Esophagus muscularis mucosa (tissue), 4 donors: ENCODE measurements around the gene OPRL1. TPM values are rescaled to one million over a fixed set of nuclear protein-coding genes. Genes with fewer than 3 reads are reported as not detected.

ENCODE experiments used
- DNase-seq: peaks from one replicate; pipeline ENCODE4 v3.0.0-alpha.2; 2017; ENCODE audit errors: extremely low spot score
- H3K27ac ChIP-seq, 4 donors: fragments of 200-600 bp; sonication (generic); replicated peaks in 1 of 4; 1 replicate in 3 of 4; 2 replicates in 1 of 4; pipeline ENCODE4 v1.5.1; 2016 to 2019; ENCODE audit warnings: mild to moderate bottlenecking in 1 of 4
- H3K27me3 ChIP-seq, 4 donors: fragments of 200-600 bp; sonication (generic); one replicate each; pipeline versions ENCODE4 v1.5.1 to v1.6.0; 2016 to 2019
- H3K36me3 ChIP-seq, 4 donors: fragments of 200-600 bp; sonication (generic); one replicate each; pipeline ENCODE4 v1.5.1; 2016 to 2019
- H3K4me1 ChIP-seq, 4 donors: fragments of 200-600 bp; sonication (generic); one replicate each; pipeline ENCODE4 v1.5.1; 2016 to 2019
- H3K4me3 ChIP-seq, 4 donors: fragments of 200-600 bp; sonication (generic); 1 replicate in 2 of 4; 2 replicates in 2 of 4; pipeline ENCODE4 v1.5.1; 2016 to 2019; ENCODE audit warnings: mild to moderate bottlenecking in 4 of 4, moderate library complexity in 1 of 4
- H3K9me3 ChIP-seq, 4 donors: fragments of 200-600 bp; sonication (generic); 1 replicate in 3 of 4; 2 replicates in 1 of 4; pipeline ENCODE4 v1.5.1; 2016 to 2019
- EP300 ChIP-seq: sonication (generic); formaldehyde crosslinking; IDR thresholded peaks from one replicate; pipeline ENCODE4 v1.6.1; 2017; ENCODE audit warnings: antibody characterized with exemption
- POLR2A ChIP-seq: fragments of 450-650 bp; IDR thresholded peaks from one replicate; pipeline ENCODE4 v1.6.1; 2017; ENCODE audit warnings: antibody characterized with exemption, moderate library complexity, mild to moderate bottlenecking, low read depth
- POLR2AphosphoS5 ChIP-seq, 2 donors: sonication (generic); formaldehyde crosslinking; IDR thresholded peaks; one replicate each; pipeline ENCODE4 v1.6.1; 2017; ENCODE audit warnings: antibody characterized with exemption in 2 of 2
- WGBS: methylation state at CpG from one replicate; pipeline ENCODE4 v1.1.5; 2018; 5-methylcytosine and 5-hydroxymethylcytosine counted together
- intact Hi-C: fragments of 100-400 bp; cut with DNase I; formaldehyde crosslinking; loops from one replicate; pipeline ENCODE4 v1.15.1; 2023
- total RNA-seq, 4 donors: library from RNA; depleted of rRNA; stranded (reverse); fragments of >200 nt; gene quantifications; one replicate each; pipeline versions ENCODE4 v1.1.0 to v1.2.1, GENCODE V29; 2016
- TF ChIP-seq, protein P1 (sequence below), 3 experiments: fragments of 200-600 bp in 2 of 3; fragments of 450-650 bp in 1 of 3; sonication (generic) in 2 of 3; IDR thresholded peaks; one replicate each; pipeline ENCODE4 v1.5.1; 2017 to 2019; ENCODE audit warnings: antibody characterized with exemption in 3 of 3, mild to moderate bottlenecking in 2 of 3, moderate library complexity in 1 of 3

Gene OPRL1
- total RNA-seq, 4 donors from 2014 or later, result 0.42 to 1.4 (median 0.87) TPM

DNA sequence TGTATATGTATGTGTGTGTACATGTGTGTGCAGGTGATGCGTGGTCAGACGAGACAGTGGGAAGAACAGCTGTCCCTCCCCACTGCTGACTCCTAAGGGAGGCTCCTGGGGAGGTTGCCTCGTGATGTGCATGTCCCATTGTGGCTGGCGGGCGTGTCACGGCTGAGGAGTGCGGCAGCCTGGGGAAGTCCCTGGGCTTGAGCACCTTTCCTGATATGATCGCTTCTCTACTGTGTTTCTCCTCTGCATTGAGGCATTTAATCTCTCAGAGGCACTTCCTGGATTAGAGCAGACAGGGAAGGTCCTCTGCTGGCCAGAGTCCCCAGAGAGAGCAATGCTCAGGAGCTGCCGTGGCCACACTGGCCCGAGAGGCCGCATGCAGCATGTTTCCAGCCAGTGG, 16.0 kb downstream of the OPRL1 start:
- Histone ChIP-seq H3K4me3 (no peak overlapping the region), H3K27me3 (peaks cover 0 to 66% (median 4%) of the 10 kb centered on the region in 4 donors), H3K4me1 (no peaks in the 10 kb centered on the region), H3K27ac (no peak overlapping the region), H3K36me3 (peaks cover 0 to 6% (median 0%) of the 10 kb centered on the region in 4 donors), H3K9me3 (no peaks in the 10 kb centered on the region)
- no peak for DNase-seq
- intact Hi-C loops, result no loop called here
- TF ChIP-seq POLR2AphosphoS5 (IDR thresholded peaks at IDR 0.05), result no peak
- TF ChIP-seq EP300, result no peak
- TF ChIP-seq, protein P1, sequence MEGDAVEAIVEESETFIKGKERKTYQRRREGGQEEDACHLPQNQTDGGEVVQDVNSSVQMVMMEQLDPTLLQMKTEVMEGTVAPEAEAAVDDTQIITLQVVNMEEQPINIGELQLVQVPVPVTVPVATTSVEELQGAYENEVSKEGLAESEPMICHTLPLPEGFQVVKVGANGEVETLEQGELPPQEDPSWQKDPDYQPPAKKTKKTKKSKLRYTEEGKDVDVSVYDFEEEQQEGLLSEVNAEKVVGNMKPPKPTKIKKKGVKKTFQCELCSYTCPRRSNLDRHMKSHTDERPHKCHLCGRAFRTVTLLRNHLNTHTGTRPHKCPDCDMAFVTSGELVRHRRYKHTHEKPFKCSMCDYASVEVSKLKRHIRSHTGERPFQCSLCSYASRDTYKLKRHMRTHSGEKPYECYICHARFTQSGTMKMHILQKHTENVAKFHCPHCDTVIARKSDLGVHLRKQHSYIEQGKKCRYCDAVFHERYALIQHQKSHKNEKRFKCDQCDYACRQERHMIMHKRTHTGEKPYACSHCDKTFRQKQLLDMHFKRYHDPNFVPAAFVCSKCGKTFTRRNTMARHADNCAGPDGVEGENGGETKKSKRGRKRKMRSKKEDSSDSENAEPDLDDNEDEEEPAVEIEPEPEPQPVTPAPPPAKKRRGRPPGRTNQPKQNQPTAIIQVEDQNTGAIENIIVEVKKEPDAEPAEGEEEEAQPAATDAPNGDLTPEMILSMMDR (IDR thresholded peaks at IDR 0.05), result no peak
- no peak for TF ChIP-seq POLR2A
- WGBS, result 95% methylated on average over 8 of the region's 11 CpGs

DNA sequence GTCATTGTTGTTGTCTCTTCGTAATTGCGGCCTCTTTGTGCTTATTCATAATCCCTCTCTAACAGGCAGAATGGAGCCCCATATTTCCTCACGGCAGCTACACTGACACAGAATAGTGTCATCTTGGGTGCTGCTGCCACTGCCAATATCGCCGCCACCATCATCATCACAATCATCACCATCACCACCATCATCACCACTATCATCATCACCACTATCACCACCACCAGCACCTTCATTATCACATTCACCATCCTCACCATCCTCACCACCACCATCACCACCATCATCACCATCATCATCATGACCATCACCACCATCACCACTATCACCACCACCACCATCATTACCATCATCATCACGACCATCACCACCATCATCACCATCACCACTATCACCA, 16.7 kb downstream of the OPRL1 start:
- Histone ChIP-seq H3K4me1 (peaks cover 0 to 1% (median 0%) of the 10 kb centered on the region in 4 donors), H3K36me3 (peaks cover 0 to 6% (median 0%) of the 10 kb centered on the region in 4 donors), H3K27me3 (peaks cover 0 to 72% (median 7%) of the 10 kb centered on the region in 4 donors), H3K4me3 (no peak overlapping the region), H3K27ac (no peak overlapping the region), H3K9me3 (no peaks in the 10 kb centered on the region)
- intact Hi-C loops, result no loop called here
- TF ChIP-seq POLR2AphosphoS5 (IDR thresholded peaks at IDR 0.05) (no peak), EP300 (no peak), POLR2A (no peak)
- 97% methylated on average over 6 of the region's 6 CpGs for WGBS
- DNase-seq, result no peak

DNA sequence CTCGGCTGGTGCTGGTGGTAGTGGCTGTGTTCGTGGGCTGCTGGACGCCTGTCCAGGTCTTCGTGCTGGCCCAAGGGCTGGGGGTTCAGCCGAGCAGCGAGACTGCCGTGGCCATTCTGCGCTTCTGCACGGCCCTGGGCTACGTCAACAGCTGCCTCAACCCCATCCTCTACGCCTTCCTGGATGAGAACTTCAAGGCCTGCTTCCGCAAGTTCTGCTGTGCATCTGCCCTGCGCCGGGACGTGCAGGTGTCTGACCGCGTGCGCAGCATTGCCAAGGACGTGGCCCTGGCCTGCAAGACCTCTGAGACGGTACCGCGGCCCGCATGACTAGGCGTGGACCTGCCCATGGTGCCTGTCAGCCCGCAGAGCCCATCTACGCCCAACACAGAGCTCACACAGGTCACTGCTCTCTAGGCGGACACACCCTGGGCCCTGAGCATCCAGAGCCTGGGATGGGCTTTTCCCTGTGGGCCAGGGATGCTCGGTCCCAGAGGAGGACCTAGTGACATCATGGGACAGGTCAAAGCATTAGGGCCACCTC, 18.7 kb downstream of the OPRL1 start:
- H3K4me3 ChIP-seq, result no peak overlapping the region
- 93% methylated on average over 24 of the region's 28 CpGs for WGBS
- no peak for TF ChIP-seq POLR2A
- TF ChIP-seq, protein P1 (IDR thresholded peaks at IDR 0.05), result no peak
- TF ChIP-seq EP300, result no peak
- TF ChIP-seq POLR2AphosphoS5 (IDR thresholded peaks at IDR 0.05), result no peak

DNA sequence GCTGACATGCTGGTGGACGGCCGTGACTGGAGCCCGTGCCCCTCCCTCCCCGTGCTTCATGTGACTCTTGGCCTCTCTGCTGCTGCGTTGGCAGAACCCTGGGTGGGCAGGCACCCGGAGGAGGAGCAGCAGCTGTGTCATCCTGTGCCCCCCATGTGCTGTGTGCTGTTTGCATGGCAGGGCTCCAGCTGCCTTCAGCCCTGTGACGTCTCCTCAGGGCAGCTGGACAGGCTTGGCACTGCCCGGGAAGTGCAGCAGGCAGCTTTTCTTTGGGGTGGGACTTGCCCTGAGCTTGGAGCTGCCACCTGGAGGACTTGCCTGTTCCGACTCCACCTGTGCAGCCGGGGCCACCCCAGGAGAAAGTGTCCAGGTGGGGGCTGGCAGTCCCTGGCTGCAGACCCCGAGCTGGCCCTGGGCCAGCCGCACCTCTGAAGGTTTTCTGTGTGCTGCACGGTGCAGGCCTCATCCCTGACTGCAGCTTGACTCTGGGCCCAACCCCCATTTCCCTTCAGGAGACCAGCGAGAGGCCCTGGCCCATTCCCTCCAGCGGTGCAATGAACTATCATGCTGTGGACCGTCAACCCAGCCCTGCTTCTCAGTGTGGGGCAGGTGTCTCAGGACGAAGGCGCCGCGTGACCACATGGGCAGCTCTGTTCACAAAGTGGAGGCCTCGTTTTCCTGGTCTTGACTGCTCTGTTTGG, 19.4 kb downstream of the OPRL1 start:
- intact Hi-C loops, result no loop called here

More for the DNA sequence above, 18.7 kb downstream of the OPRL1 start:
- Histone ChIP-seq H3K4me1 (peaks cover 9 to 15% (median 12%) of the 10 kb centered on the region in 4 donors), H3K27me3 (peaks cover 0 to 75% (median 21%) of the 10 kb centered on the region in 4 donors), H3K27ac (no peak overlapping the region), H3K36me3 (peaks cover 0 to 6% (median 0%) of the 10 kb centered on the region in 4 donors), H3K9me3 (no peaks in the 10 kb centered on the region)
- no peak for DNase-seq
- intact Hi-C loops, result no loop called here

More for the DNA sequence above, 19.4 kb downstream of the OPRL1 start:
- WGBS, result 80% methylated on average over 8 of the region's 21 CpGs
- H3K4me1 ChIP-seq, result peaks cover 9 to 15% (median 12%) of the 10 kb centered on the region in 4 donors
- no peak for TF ChIP-seq POLR2A
- no peak for TF ChIP-seq EP300
- TF ChIP-seq, protein P1 (IDR thresholded peaks at IDR 0.05), result no peak
- TF ChIP-seq POLR2AphosphoS5 (IDR thresholded peaks at IDR 0.05), result no peak
- DNase-seq, result no peak
- H3K4me3 ChIP-seq, result no peak overlapping the region
- no peak overlapping the region for H3K27ac ChIP-seq
- H3K36me3 ChIP-seq, result peaks cover 0 to 6% (median 0%) of the 10 kb centered on the region in 4 donors
- H3K9me3 ChIP-seq, result no peaks in the 10 kb centered on the region
- H3K27me3 ChIP-seq, result peaks cover 0 to 82% (median 21%) of the 10 kb centered on the region in 4 donors
